ENCODE results near the gene JAG2. TPM values are rescaled to one million over a fixed set of nuclear protein-coding genes. Genes with fewer than 3 reads are reported as not detected.

JAG2 gene
- polyA plus RNA-seq, 3 donors: 8.7 to 11.4 (median 10.2) TPM

DNA sequence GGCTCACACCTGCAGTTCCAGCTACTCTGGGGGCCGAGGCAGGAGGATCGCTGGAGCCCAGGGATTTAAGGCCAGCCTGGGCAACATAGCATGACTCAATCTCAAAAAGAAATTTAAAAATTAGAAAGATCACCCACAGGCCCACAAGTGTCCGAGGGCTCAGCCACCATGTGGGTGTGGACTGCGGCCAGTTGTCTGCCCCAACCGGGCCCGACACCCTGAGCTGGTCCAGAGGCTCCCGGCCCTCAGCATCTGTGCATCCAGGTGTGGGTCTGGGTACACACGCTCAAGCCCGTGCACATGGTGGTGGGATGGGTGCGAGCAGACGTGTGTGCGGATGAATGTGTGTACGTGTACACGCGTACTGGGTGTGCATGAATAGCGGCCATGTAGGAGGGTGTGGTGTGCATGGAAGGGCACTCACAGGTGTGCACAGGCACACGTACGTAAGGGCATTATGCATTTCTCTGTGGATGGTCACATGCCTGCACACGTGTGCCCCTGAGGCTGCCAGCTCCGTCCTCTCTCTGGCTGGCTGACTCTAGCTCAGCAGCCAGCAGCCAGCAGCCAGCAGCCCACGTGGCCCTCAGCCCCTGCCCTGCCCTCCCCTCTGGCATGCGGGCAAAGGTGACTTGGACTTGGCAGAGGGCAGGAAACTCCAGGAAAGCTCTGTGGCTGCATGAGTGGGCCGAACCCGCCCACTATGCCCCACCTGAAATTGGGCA lies 35.8 kb upstream of the JAG2 start:
- no peak for DNase-seq

DNA sequence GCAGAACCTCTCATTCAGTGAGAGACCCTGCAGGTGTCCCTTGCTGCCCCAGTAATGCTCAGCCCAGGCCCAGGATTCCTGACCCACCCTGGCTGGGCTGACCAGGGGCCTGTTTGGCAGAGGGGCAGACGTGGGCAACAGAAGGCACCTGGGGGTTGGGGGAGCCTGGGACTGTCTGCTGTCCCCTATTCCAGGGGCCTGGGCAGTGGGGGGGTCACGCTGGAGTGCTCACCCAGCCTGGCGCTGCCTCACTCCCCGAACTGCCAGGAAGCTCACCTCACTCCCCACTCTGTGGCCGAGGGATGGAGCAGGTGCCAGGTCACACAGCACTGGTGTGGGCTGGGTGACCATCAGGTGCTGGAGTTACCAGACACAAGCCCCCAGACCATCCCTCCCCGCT lies 35.1 kb upstream of the JAG2 start:
- DNase-seq: no peak

DNA sequence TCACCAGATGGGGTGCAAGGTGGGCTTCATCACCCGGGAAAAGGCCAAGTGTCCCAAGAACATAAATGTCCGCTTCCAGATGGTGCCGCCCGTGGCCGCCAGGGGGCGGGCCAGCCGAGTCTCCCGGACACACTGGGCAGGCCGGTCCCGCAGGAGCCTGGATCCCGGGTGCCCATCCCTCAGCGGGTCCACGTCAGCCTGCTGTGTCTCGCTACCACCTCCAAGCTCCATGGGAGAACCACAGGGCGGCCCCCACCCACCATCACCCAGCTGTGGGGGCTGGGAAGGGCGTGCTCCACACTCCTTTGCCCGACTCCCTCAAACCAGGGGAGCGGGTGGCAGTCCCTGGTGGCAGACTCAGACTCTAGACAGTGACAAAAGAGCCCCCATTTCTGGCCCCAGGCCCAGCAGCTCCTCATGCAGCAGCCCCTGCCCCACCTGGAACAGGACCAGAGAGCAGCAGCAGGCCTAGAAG lies 34.5 kb upstream of the JAG2 start:
- DNase-seq: no peak

DNA sequence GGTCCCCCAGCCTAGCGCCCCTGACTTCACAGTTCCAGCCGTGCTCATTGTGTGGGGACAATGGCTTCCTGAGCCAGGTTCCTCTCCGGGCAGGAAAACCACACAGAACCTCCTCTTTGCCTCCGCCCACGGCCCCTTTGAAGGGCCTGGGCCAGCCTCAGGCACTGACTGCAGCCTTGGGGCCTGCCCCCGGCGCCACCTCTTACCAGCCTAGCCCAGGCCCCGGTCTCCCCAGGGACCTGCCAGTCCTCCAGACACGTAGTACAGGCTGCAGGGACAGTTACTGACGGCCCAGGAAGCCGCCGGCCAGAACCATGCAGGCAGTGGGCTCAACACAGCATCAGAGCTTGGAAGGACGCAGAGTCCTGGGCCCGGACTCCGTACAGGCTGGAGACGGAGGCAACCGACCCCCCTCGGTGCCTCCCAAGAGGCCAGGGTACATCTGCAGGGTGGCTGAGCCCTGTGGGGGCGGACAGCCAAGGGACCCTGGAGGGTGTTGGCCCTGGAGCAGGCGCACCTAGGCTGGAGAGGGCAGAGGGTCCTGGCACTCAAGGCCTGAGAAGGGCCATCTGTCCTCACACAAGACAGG lies 33.4 kb upstream of the JAG2 start:
- DNase-seq: no peak

DNA sequence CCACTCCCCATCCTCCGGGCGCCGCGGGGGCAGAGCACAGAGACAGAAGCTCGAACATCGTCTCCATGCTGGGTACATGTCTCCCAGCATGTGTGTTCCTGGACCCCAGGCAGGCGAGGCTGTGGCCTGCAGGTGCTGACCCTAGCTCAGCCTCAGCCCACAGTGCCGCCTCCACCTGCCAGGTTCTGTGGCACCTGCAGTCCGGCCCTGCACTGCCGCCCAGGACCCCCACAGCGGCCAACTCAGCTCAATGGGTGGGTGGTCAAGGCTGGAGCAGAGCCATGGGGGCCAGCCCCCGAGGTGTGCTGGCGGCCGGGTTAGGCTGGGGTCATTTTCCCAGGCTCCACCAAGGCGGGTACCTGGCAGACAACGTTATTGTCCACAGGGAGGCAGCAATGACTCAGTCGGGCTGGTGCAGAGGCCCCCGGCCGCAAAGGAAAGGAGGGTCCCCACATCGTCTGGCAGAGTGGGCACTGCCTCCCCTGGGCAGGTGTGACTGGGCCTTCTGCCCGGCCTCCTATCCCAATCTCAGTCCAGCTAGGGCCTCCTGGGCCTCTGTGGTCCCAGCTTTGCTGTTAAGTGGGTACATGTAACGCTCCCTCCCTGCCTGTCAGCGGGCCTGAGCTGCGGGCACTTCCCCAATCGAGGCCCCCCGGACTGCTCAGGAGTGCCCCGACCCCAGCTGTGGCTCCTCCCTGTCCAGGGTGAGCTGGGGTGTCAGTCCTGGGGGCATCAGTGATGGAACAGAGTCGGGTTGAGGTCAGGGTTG lies 32.8 kb upstream of the JAG2 start:
- DNase-seq: no peak

DNA sequence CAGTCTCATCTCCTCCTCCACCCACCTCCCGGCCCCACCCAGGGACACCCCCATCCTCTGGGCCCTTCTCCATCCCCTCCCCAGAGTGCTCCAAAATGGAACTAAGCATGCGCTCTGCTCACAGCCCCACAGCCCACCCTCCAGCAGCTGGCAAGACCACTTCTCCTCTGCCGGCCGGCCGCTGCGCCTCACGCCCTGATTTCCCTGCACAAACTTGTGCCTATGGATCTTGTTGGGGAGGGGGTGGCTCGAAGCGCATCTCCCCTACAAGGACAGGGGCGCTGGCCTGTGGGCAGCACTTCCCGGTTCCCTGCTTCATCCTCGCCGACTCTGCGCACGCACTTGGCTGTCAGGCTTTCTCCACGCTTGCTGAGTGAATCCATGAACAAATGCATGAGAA lies 32.1 kb upstream of the JAG2 start:
- DNase-seq: no peak

DNA sequence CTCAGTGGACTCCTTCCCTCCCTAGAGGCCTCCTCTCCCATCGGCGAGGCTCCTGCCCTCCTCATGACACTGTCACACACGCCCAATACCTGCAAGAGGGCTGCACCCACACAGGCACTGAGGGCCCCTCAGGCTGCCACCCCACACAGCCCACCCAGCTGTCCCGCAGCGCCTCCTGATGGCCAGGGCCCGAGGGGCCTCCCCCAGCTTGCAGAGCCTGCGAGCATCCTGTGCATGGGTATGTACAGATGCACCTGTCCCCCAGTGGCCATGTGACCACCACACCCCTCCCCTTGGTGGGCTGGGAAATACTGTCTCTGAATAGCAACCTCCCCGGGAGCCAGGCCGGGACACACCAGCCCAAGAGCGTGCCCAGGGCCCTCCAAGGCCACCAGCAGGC lies 31.5 kb upstream of the JAG2 start:
- DNase-seq: no peak

DNA sequence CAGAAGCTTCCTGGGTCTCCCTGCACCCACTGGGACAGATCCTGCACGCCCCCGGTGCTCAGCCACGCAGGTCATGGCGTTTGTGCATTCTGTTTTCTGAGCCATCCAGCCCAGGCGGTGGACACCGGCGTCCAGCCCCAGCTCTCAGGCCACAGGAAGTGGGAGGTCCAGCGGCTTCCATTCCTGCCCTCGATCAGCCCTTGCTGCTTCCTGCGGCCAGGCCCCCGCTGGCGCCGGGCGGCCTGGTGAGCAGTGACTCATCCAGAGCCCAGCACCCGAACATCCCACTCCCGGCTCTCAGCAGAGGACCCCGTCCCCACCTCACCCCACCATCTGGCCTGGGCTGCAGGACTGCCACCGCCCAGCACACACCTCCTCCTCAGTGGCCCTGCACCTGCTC lies 30.5 kb upstream of the JAG2 start:
- no peak for DNase-seq

DNA sequence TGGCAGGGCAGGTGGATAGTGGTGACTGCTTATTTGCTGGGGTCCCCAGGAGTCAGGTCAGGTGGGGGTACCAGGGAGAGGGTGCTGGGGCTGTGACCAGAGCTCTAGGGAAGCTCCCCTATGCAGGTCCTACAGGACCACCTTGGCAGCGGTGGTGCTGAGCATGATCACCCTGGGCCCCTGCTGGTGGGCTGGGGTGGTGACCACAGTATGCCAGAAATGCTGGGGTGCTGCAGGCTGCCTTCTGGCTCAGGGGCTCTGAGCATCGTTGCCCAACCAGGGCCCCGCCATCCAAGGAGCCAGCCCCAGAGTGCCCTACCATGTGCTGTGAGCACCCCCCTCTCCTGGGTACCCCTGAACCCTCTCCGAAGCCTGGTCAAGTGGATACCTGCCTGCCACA lies 30.0 kb upstream of the JAG2 start:
- DNase-seq: no peak

DNA sequence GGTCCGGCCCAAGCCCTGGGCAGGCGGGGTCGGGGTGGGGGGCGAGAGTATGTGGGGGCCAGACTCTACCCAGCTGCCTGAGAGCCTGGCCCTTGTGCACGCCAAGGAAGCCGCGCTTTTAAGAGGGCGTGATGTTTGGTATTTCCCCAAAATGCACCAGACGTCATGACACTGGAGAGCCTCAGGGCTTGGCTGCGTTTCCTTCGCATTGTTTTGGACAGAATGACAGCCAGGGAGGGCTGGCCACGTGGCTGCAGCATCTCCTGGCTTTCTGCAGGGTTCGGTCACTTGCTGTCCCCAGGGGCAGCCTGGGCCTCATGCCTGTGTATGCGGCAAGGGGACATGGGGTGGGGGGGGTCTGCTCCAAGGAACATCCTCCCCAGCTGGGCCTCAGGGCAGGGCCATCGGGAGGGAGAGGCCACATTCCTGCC lies 28.6 kb upstream of the JAG2 start:
- DNase-seq: no peak

DNA sequence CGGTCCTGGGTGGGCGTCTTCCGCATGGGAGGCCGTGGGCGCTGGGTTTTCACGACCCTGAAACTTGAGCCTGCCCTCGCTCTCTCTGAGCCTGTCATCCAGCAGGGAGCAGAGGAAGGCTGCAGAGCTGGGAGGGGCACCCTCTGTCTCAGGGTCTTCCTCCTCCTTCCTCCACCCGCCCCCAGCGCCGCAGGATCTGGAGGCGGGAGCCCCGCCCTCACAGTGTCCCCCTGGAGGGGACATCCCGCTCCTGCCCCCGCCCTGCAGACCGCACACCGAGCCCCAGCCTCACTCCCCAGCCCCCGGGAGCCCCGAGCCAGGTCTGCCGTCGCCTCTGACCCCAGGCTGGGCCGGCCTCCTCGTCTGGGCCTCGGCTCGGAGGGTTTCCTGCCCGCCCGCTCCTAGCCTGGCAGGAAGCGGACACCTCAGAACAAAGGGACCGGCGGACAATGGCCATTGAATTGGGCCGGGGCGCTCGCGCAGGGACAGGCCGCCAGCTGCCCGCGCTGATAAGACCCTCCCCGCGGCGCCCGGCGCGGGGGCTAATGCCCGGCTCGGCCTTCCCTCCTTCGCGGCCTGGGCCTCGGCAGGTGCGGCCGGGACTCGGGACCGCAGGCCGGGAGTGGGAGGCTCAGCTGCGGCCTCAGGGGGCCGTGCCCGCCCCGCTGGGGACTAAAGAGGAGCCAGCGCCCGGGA lies 27.8 kb upstream of the JAG2 start:
- no peak for DNase-seq

DNA sequence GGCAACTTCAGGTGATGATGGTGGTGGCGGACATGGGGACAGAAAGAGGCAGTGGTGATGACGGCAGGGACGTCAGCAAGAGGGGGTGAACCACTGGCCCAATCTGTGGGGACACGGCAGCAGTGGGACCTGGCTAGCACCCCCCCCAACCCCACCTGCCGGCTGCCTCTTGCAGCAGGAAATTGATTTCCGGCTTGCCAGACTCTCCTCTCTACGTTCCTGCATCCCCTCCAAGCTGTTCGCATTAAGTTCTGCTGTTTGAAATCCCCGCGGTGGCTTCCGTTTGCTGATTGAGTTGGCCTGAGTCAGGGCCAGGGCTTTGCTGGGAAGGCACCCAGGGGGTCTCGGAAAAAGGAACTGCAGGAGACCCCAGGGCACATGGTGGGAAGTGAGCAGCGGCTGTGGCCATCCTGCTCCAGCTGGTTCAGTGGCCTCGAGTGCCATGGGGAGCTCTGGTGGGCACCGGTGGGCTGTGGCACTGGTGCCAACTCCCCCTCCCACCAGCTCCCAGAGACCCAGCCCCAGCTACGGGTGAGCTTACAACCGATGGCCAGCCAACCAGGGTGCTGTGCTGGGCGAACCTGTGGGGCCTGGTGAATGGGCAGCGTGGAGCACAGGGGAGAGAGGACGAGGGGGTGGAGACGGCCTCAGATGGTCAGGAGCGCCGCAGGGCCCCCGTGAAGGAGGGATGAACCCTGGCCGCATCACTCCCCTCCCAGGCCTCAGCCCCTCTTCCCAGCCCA lies 27.1 kb upstream of the JAG2 start:
- DNase-seq: no peak

DNA sequence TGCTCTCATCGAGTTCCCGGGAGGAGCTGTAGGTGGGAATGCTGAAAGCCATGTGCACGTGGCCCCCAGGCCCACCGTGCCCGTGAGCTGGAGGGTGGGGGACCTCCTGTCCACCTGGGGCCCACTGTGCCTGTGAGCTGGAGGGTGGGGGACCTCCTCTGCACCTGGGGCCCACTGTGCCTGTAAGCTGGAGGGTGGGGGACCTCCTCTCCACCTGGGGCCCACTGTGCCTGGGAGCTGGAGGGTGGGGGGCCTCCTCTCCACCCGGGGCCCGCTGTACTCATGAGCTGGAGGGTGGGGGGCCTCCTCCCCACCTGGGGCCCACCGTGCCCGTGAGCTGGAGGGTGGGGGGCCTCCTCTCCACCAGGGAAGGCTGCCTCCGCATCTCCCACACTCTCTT lies 26.5 kb upstream of the JAG2 start:
- DNase-seq: no peak

DNA sequence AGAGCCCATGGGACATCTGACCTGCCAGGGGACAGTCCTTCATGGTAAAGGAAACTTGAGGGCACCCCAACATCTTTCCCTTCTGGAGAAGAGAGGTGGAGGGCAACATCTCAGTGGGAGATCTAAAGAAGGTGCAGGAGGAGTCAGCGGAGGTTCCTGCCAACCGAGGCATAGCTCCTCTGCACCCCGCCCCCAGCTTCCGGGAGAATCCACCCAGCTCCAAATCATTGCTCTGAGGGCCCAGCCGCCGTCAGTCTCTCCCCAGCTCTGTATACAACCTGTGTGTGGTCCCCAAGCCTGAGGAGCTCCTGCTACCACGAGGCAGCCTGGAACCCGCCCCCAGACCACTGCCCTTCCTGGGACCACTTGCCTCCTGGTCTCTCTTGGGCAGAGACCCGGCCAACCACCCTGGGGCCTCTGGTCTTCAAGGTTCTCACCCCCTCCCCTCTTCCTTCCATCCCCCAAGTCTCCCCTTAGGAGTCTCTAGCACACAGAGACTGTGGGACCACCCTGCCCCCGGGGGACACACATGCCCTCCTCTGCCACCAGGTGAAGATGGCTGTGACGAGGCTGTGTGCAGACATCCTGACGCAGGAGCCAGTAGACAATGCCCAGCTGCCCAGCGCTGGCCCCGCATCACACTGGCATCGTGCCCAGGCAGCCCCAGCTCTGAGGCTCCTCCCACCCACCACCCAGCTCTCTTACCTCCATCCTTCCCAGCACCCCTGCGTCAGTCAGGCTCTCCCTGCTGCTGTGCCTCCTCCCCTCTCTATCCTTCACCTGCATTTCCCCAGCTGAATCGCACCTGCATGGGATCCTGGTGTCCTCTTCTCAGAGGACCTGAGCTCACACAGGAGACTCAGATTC lies 25.6 kb upstream of the JAG2 start:
- no peak for DNase-seq

DNA sequence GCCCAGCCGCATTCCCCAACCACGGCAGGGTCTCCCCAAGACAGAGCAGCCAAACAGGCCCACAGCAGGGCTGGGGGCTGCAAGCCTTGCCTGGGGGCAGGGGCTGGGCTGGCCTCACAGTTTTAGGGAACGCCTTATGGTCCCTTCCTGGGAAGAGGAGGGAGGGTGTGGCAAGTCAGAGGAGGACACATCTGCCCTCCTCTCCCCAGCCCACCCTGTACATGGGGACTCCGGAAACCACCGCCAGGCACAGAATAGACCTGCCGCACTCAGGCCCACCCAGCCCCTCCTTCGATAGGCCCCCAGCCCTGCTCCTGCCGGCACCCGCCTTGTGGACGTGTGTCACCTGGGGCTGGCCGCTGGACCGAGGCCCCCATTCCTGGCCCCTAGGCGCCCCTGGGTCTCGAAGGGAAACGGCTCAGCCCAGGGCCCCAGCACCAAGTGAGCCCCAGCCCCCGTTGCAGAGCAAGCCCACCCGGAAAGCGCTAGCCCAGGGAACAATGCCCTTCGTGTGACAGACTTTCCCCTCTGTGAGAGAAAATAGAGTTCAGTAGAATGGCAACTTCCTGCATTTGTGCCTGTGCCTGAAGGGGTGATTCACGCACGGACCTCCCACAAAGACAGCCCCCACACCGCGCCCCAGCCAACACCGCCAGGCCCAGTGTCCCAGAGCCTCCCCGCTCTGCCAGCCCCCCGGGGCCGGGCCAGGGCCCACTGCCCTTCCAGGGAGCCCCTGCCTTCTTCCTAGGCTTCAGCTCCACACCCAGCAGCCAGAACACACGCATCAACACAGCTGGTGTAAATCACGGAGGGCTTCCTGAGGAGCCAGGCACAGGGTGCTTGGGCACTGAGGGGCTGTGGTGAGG lies 24.5 kb upstream of the JAG2 start:
- no peak for DNase-seq

DNA sequence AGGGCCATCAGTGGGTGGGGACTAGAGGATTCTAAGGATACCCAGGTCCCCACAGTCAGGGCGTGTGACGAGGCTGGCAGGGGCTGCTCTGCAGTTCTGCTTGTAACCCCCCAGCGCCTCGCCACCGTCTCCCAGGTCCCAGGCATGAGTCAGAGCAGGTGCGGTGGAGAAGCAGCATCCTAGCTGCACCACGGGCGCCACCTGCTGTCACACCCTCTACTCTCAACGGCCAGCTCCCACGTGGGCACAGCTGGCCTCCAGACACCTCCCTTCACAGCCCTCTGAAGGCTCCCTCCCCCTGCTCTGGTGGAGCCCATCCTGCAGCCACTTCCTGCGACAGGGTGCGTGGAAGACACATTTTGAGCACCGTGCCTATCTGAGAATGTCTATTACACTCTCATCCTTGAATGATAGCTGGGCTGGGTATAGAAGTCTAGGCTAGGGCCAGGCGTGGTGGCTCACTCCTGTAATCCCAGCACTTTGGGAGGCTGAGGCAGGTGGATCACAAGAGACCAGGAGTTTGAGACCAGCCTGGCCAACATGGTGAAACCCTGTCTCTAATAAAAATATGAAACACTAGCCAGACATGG lies 19.5 kb upstream of the JAG2 start:
- no peak for DNase-seq

DNA sequence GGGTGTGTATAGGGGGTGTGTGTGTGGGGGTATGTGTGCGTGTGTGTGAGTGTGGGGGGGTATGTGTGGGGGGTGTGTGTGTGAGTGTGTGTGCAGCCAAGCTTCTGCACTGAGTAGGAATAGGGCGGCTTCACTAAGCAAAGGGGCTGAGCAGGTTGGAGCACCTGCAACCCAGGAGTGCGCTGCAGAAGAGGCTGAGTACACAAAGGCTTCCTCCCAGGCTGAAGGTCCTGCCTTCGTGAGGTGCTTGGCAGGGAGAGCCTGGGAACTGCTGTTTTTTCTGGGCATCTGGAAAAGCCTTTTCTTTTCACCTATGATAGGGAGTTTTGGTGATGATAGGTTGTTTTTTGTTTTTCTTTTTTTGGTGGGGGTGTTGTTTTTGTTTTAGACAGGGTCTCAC lies 18.5 kb upstream of the JAG2 start:
- no peak for DNase-seq

DNA sequence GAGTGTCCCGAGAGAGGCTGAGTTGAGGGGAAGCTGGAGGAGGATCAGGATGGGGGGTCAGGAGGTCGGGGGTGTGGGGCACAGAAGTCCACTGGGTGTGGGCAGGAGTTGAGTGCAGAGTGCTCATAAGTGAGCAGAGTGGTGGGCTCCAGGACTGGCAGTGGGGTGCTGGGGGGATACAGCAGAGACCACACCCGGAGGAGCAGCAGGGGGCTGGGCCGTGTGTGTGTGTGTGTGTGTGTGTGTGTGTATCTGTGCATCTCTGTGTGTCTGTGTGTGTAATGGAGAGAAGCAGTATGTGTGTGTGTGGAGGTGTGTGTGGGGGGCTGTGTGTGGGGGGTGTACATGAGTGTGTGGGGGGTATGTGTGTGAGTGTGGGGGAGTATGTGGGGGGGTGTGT lies 17.4 kb upstream of the JAG2 start:
- no peak for DNase-seq

DNA sequence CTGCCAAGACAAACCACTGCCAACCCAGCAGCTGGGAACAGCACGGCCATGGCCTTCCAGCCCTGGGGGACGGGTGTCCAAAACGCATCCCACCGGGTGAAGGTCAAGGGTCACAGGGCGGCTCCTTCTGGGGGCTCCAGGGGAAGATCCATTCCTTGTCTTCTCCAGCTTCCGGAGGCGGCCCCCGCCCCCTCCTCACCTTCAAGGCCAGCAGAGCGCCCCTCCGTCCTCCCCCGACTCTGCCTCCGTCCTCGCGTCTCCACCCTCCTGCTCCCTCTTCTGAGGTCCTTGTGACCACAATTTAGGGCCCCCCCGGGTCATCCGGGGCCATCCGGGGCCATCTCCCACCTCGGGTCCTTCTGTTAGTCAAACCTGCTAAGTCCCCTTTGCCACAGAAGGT lies 16.4 kb upstream of the JAG2 start:
- DNase-seq: no peak

Data from renal pelvis (tissue), 4 donors.